Panc1 (cell line): Measurements from ENCODE around the gene DLK2. TPM values are rescaled to one million over a fixed set of nuclear protein-coding genes. Genes with fewer than 3 reads are reported as not detected.

ENCODE experiments used
- ATAC-seq: fragments of 200-7000 bp; cut with Tn5 transposase; 2 replicates; pipeline ENCODE4 v1.9.1; 2020; ENCODE audit warnings: mild to moderate bottlenecking, moderate library complexity
- BruUV-seq: library from RNA; stranded (reverse); fragments of 400-500 nt; replicated peaks from 2 replicates; lab custom pipeline; 2021; lab: Mats Ljungman, UMichigan
- CTCF ChIA-PET: fragments of 300-600 bp; sonication (Branson Sonifier 250); formaldehyde crosslinking; loops from one replicate; lab custom pipeline; 2022; ENCODE audit warnings: antibody characterized with exemption; lab: Charles Lee
- POLR2A ChIA-PET: fragments of 300-600 bp; sonication (Branson Sonifier 250); formaldehyde crosslinking; loops from one replicate; lab custom pipeline; 2022; ENCODE audit warnings: antibody characterized with exemption; lab: Charles Lee
- DNase-seq: peaks from one replicate; pipeline ENCODE4 v3.0.0-alpha.2; 2010; ENCODE audit warnings: low read depth, low spot score
- H3K27ac ChIP-seq: 2 replicates; pipeline ENCODE4 v1.5.1; 2011; ENCODE audit warnings: mild to moderate bottlenecking, low read length, inconsistent platforms
- H3K27me3 ChIP-seq: fragments of 200-500 bp; sonication (Bioruptor generic); 2 replicates; pipeline ENCODE4 v1.6.0; 2014; ENCODE audit warnings: low read length, inconsistent platforms; ENCODE audit not compliant: control insufficient read depth, insufficient read depth
- H3K36me3 ChIP-seq: fragments of 200-500 bp; sonication (Bioruptor generic); 2 replicates; pipeline ENCODE4 v1.5.1; 2014; ENCODE audit warnings: inconsistent platforms, mild to moderate bottlenecking, low read length, moderate library complexity; ENCODE audit not compliant: control insufficient read depth, insufficient read depth
- H3K4me1 ChIP-seq: 2 replicates; pipeline ENCODE4 v1.5.1; 2011; ENCODE audit warnings: inconsistent platforms, mild to moderate bottlenecking, low read length, moderate library complexity; ENCODE audit not compliant: control insufficient read depth, insufficient read depth
- H3K4me3 ChIP-seq, 2 experiments: 2 replicates each; pipeline ENCODE4 v1.5.1; 2011 to 2012; ENCODE audit warnings: low read depth in 2 of 2, low read length in 2 of 2, mild to moderate bottlenecking in 2 of 2, inconsistent platforms in 1 of 2, moderate library complexity in 1 of 2
- H3K9me3 ChIP-seq: fragments of 200-500 bp; sonication (Bioruptor generic); 2 replicates; pipeline ENCODE4 v1.5.1; 2014; ENCODE audit warnings: low read depth, mild to moderate bottlenecking, inconsistent platforms, low read length, moderate library complexity; ENCODE audit not compliant: control insufficient read depth, insufficient read depth
- POLR2AphosphoS5 ChIP-seq: IDR thresholded peaks from 2 replicates; pipeline ENCODE4 v1.6.1; 2012; ENCODE audit warnings: mild to moderate bottlenecking, low read depth, low read length, moderate library complexity
- SIN3A ChIP-seq: IDR thresholded peaks from 2 replicates; pipeline ENCODE4 v1.6.1; 2012; ENCODE audit warnings: low read depth, mild to moderate bottlenecking, low read length, moderate library complexity, borderline replicate concordance; ENCODE audit not compliant: insufficient read depth
- TCF7L2 ChIP-seq: IDR thresholded peaks from 2 replicates; pipeline ENCODE4 v1.6.1; 2011; ENCODE audit warnings: mild to moderate bottlenecking, low read depth, low read length, inconsistent platforms
- in situ Hi-C: cut with HindIII; loops from 2 replicates; pipeline ENCODE4 v1.10.0; 2016; ENCODE audit warnings: low sequenced_read_pairs, low pct_unique_long_range_greater_than_20kb
- intact Hi-C: fragments of 100-400 bp; cut with micrococcal nuclease; formaldehyde crosslinking; loops from one replicate; pipeline ENCODE4 v1.10.0; 2022; ENCODE audit not compliant: unreplicated experiment
- total RNA-seq: library from RNA; stranded (reverse); gene quantifications from one replicate; pipeline ENCODE4 v1.2.1, GENCODE V29; 2021; ENCODE audit not compliant: unreplicated experiment
- TF ChIP-seq, protein P1 (sequence below), 2 experiments: IDR thresholded peaks; 2 replicates each; pipeline ENCODE4 v1.6.1; 2011 to 2012; ENCODE audit warnings: low read depth in 2 of 2, control low read depth in 1 of 2, low read length in 1 of 2, mild to moderate bottlenecking in 1 of 2, moderate library complexity in 1 of 2; ENCODE audit not compliant: insufficient read depth in 1 of 2
- TF ChIP-seq, protein P2 (sequence below): fragments of 450-650 bp; IDR thresholded peaks from 2 replicates; pipeline ENCODE4 v1.5.1; 2017; ENCODE audit warnings: mild to moderate bottlenecking

Gene DLK2
- total RNA-seq, 1 experiment from 2014 or later, result 19.1 TPM

DNA sequence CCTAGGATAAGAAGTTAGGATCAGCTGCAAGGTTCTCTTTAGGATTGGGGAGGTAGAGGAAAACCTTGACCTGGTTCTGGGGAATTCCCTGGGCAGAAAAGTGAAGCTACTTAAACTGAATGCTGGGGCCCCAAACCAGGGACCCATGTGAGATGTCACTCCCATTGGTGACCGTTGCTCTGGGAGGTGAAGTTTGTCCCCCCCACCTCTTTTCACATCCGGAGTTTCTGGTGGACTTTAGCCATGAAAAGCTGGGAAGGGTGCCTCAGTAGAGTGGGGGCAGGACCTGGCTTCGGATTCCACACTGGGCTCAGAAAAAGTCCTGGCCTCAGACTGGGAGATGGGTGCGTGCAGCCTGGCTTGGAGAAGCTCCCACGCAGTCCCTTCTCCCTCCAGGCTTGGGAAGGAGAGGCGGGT, 35.2 kb upstream of the DLK2 start:
- TF ChIP-seq, protein P1, sequence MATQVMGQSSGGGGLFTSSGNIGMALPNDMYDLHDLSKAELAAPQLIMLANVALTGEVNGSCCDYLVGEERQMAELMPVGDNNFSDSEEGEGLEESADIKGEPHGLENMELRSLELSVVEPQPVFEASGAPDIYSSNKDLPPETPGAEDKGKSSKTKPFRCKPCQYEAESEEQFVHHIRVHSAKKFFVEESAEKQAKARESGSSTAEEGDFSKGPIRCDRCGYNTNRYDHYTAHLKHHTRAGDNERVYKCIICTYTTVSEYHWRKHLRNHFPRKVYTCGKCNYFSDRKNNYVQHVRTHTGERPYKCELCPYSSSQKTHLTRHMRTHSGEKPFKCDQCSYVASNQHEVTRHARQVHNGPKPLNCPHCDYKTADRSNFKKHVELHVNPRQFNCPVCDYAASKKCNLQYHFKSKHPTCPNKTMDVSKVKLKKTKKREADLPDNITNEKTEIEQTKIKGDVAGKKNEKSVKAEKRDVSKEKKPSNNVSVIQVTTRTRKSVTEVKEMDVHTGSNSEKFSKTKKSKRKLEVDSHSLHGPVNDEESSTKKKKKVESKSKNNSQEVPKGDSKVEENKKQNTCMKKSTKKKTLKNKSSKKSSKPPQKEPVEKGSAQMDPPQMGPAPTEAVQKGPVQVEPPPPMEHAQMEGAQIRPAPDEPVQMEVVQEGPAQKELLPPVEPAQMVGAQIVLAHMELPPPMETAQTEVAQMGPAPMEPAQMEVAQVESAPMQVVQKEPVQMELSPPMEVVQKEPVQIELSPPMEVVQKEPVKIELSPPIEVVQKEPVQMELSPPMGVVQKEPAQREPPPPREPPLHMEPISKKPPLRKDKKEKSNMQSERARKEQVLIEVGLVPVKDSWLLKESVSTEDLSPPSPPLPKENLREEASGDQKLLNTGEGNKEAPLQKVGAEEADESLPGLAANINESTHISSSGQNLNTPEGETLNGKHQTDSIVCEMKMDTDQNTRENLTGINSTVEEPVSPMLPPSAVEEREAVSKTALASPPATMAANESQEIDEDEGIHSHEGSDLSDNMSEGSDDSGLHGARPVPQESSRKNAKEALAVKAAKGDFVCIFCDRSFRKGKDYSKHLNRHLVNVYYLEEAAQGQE (IDR thresholded peaks at IDR 0.05; ENCODE audit: insufficient read depth in 1 of 2, low read depth in 2 of 2, low read length in 1 of 2), result no peak
- TF ChIP-seq, protein P2, sequence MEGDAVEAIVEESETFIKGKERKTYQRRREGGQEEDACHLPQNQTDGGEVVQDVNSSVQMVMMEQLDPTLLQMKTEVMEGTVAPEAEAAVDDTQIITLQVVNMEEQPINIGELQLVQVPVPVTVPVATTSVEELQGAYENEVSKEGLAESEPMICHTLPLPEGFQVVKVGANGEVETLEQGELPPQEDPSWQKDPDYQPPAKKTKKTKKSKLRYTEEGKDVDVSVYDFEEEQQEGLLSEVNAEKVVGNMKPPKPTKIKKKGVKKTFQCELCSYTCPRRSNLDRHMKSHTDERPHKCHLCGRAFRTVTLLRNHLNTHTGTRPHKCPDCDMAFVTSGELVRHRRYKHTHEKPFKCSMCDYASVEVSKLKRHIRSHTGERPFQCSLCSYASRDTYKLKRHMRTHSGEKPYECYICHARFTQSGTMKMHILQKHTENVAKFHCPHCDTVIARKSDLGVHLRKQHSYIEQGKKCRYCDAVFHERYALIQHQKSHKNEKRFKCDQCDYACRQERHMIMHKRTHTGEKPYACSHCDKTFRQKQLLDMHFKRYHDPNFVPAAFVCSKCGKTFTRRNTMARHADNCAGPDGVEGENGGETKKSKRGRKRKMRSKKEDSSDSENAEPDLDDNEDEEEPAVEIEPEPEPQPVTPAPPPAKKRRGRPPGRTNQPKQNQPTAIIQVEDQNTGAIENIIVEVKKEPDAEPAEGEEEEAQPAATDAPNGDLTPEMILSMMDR, result no peak
- TF ChIP-seq TCF7L2 (no peak), SIN3A (no peak), POLR2AphosphoS5 (no peak)
- Histone ChIP-seq H3K36me3 (no peaks in the 10 kb centered on the region), H3K27ac (no peak overlapping the region), H3K9me3 (no peaks in the 10 kb centered on the region), H3K4me3 (no peak overlapping the region), H3K4me1 (peaks cover 11% of the 10 kb centered on the region), H3K27me3 (no peaks in the 10 kb centered on the region)
- ChIA-PET CTCF (no interaction called here), POLR2A (interaction anchor here (0.6 kb wide), 1 partner anchor 26 kb away, joined by 3 read pairs; no protein-coding TSS in a partner anchor)
- no peak for ATAC-seq
- in situ Hi-C loops (no loop called here), intact Hi-C loops (no loop called here)
- DNase-seq, result no peak
- no TSS peak for BruUV-seq

- ChIA-PET POLR2A (no interaction called here), CTCF (interaction anchor here (0.5 kb wide), 1 partner anchor 438 kb away, joined by 5 read pairs; no protein-coding TSS in a partner anchor)
- no TSS peak for BruUV-seq
- no peaks in the 10 kb centered on the region for H3K36me3 ChIP-seq
- intact Hi-C loops (no loop called here), in situ Hi-C loops (no loop called here)
- H3K27ac ChIP-seq, result no peak overlapping the region
- no peak overlapping the region for H3K4me3 ChIP-seq
- H3K9me3 ChIP-seq, result no peaks in the 10 kb centered on the region
- H3K27me3 ChIP-seq, result no peaks in the 10 kb centered on the region
- no peak for DNase-seq
- H3K4me1 ChIP-seq, result peaks cover 3% of the 10 kb centered on the region; the same call in 1 of the 2 replicates
- no peak for ATAC-seq
- TF ChIP-seq, protein P1 (IDR thresholded peaks at IDR 0.05; ENCODE audit: insufficient read depth in 1 of 2, low read depth in 2 of 2, low read length in 1 of 2), result no peak
- TF ChIP-seq POLR2AphosphoS5 (no peak), SIN3A (no peak), TCF7L2 (no peak)
- TF ChIP-seq, protein P2, result no peak
Observed at GRCh38 chr6:43489277-43490072, 34.1 kb upstream of the DLK2 start.
